GM18867 (cell line): ENCODE measurements around the gene PPT1.

ENCODE experiments used
- ATAC-seq: cut with Tn5 transposase; IDR thresholded peaks from one replicate; pipeline ENCODE4 v1.9.1; 2021; ENCODE audit warnings: mild to moderate bottlenecking, moderate library complexity; ENCODE audit not compliant: unreplicated experiment

The PPT1 gene

DNA sequence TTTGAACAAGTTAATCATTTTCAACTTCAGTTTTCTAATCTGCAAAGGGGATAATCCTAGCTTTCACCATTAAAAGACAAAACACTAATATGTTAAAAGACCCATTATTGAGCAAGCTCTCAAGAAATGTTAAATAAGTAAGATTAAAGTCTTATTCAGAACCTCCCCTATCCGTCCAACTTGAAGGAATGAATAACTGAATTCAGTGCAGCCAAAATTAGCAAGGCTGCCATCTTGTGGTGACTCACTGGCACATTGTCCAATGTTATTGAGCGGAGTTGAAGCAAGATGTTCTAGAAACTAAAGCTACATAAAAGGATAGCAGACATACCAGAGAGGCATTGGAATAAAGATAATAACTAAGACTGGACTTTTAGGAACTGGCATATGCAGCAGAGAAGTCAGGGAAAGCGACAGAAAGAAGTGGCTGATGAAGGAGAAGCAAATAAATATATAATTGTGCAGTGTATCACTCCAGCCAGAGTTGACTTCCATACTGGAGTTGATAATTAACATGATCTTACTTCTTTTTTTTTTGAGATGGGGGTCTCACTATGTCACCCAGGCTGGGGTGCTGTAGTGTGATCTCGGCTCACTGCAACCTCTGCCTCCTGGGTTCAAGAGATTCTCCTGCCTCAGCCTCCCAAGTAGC, 64.7 kb downstream of the PPT1 start:
- no peak for ATAC-seq

DNA sequence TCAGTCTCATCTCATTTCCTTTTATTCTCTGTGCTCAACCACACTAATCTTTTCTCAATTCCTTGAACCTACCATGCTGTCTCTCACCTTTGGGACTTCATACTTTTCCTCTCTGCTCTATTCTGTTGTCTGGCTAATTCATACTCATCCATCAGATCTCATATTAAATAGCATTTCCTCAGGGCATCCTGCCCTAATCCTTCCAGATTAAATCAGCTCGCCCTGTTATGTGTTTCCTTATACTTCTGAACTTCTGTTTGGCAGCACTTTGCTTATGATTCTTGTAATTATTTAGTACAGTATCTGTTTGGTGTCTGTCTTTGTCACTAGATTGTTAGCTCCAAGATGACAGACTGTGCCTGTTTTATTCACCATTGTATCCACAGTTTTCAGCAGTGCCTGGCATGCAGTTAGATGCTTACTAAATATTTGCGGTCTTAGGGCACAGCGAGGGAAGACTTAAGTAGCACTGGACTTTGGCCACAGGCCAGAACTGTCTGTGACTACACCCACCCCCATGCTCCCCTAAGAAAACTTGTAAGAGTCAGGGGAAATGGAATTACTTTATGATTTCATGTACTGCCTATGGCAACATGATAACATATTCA, 66.4 kb downstream of the PPT1 start:
- no peak for ATAC-seq

DNA sequence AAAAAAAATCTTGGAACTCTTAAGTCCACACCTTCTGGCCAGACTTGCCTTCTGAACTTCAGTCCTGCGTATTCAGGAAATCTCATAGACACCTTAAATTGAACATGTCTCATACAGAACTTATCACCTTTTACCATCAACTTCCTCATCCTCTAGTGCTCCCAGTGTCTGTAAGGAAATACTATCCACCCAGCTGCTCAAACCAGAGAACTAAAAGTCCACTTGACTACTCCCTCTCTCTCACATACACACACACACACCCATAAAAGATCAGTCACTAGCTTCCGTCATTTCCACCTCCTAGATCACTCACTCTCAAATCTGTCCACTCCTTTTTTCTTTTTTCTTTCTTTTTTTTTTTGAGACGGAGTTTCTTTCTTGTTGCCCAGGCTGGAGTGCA, 67.4 kb downstream of the PPT1 start:
- ATAC-seq: no peak

DNA sequence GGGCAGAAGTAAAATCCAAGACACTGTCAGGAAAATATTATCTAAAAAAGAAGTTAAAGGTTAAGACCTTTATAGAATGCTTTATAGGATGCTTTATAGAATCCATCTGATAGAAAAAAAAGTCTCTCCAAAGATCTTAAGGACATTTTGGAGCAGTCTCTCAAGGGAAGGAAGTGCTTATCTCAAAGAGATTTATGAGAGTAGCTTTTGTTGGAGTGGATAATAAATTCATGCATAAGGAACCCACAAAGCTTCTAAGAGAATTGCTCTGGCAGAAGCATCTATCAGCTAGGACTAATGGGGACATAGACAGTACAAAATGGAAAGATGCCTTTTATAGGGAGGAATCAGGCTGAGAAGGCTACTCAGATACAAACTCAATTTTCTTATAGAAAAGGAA, 69.4 kb downstream of the PPT1 start:
- no peak for ATAC-seq

DNA sequence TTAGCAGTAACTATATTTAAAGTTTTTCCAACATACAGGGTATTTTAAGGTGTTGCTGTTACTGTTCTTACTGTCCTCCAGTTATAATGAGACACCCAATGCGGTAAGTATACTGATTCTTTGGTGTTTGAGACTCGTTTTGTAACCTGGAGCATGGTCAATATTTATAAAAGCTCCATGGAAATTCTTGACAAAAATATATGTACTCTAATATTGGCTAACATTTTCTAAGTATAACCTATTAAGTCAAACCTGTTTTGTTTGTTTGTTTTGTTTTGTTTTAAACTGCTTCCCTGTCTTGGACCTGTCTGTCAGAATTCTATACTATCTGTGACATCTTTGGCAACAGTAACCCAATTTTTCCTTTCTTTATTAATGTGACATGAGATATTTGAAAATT, 72.4 kb downstream of the PPT1 start:
- no peak for ATAC-seq

DNA sequence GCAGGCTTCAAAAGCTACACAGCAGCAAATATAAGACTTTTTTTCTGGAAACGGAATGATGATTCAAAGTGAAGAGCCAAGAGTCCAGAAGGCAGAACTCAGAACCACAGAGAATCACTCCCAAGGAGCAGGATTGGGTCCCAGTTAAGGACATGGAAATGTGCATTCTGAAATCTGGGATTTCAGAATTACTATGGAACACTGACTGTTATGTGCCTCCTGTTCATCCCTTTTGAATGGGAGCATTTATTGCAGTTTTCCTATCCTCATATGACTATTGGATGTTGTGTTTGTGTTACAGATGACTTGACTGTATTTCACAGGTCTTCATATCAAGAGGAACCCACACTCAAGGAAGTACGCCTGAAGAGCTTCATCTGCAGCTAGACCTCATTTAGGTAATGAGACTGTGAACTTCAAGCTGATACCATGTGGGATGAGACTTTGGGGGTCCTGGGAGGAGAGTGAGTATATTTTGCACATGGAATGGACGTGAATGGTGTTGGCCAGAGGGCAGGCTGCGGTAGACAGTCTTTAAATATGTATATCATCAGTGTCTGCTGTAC, 73.6 kb downstream of the PPT1 start:
- no peak for ATAC-seq
